HL-60/S4 treated with retinoic acid at 250 ng/mL for 4 days and 3 days (cell line): Measurements from ENCODE around the gene KLHL13.
"Not testable (repeated sequence)": the region's sequence is repeated elsewhere in the genome, so short reads cannot be mapped to it uniquely, and the experiment has no call there.

Experiments
- in situ Hi-C: fragments of 300-500 bp; cut with MboI; formaldehyde crosslinking; loops from 2 replicates; pipeline ENCODE4 v1.7.0; 2022; ENCODE audit warnings: low sequenced_read_pairs

KLHL13 gene

DNA sequence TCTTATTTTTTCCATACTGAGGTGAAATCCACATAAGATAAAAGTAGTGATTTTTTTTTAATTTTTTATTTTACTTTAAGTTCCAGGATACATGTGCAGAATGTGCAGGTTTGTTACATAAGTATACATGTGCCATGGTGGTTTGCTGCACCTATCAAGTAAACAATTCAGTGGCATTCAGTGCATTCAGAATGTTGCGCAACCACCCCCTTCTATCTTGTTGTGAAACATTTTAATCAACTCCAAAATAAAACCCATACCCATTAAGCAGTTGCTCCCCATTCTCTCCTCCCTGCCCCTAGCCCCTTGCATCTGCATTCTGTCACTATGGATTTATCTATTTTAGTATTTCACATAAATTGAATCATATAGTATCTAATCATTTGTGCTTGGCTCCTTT lies 121.2 kb downstream of the KLHL13 start:
- in situ Hi-C loops = no loop called here

DNA sequence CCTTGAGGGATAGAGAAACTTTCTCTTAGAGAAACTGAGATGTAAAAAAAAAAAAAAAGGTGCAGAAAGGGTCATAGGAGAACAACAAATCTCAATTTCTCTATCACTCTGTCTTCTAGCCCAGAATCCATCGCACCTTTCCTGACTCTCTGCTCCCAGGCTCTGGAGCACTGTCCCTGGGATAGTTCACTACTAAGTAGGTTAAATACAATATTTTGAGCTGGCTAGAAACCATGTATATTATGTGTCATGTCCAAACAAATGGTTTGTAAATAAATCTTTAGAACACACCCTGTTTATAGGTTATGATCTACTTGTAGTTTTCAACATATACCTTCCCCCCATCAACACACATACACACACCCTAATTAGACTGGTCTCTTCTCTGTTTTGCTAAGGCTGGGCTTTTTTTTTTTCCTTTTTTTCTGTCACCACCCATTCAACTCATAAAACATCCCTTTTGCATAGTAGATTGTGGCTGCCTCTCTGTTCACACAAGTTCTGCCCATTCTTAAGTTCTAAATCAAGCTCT lies 124.4 kb downstream of the KLHL13 start:
- in situ Hi-C loops = no loop called here

DNA sequence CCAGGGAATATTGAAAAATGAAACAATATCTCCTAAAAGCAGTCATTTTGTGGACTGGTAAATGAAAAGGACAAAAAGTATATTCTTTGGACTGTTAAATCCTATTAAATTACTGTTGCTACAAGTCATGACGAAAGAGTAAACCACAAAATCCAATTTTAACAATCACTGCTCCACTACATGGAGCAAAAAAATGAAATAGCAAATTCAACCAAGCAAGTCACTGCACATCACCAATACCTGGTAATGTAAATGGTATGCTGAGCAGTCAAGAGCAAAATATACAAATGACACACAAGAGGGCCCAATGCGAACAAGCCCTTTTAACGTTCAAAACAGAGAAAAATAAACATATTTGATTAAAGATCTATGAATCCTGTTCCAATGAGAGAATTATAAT lies 126.2 kb downstream of the KLHL13 start:
- in situ Hi-C loops = no loop called here

DNA sequence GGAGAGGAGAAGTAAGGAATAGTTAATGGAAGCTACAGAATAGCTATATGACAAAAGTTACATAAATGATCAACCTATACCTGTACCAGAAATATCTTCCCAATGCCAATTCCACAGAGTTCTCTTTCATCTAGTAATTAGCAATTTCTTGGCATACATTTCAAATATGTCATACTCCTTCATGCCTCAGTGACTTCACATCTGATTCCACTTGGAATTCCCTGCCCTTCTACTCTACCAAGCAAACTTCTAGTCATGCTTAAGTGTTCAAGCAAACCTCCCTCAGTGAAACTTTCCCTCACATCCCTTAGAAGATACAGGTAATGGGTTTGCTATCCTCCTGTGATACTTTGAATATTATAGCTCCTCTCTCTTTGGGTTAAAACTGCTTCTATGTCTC lies 127.1 kb downstream of the KLHL13 start:
- in situ Hi-C loops = no loop called here

DNA sequence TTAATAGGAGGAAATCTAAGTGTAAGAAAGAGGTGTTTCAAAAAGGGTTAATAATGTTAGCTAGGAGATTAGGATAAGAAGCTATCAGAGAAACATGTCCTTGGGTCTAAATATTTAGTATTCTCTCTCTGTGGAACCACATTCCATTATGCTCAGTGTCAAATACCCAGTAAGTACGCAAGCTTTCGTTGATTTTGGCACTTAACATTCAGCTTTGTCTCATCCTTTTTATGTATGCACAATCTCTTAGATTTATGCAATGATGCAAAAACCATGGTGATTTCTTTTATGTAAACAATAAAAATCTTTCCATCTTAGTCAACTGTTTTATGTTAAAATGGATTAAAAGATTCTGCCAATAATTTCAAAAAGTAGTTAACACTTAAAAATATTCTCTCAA lies 129.2 kb downstream of the KLHL13 start:
- in situ Hi-C loops = no loop called here

DNA sequence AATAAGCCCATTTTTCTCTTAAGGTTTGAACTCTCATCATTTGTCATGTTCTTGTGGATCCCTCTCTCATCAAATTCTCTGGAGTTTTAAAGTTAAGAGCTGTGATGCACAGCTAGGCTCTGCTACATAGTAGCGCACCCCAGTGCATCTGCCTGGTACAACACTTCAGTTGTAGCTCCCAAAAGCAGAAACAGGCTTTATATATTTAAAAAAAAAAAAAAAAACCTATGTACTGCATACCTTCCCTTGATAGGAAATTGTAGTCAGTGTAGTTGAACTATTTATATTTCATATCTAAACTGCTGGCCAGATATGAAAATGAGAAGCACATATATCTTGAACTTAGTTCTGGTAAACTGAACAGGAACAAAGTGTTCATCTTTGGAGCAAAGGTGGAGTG lies 131.4 kb downstream of the KLHL13 start:
- in situ Hi-C loops = no loop called here

DNA sequence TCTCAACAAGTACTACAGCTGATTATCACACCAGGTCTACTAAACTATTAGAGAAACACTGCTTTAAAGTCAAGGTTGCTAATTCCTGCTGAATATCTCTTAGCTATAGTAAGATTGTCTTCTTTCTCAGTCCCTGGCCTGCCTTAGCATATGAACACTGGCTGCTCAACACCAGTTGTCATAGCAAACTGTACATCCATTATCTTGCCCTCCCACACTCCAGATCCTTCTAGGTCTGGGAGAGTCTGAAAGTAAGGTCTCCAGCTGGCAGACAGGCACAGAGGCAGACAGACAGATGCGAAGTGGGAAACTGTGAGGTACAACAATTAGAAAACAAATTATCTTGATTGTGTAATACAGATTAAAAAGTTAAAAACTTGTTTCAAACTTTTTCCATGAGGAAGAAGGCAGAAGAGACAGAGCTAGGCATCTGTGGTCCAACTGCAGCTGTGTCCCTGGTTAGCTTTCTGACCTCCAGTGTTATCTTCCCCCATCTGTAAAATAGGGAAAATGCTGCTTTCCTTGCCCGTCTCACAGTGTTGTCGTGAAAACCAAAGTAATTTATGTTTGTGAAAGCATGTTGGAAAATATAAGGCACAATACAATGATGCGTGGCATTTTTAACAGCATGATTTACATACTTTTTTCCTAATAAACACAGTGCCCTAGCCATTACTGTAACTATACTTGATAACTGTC lies 133.8 kb downstream of the KLHL13 start:
- in situ Hi-C loops = no loop called here

DNA sequence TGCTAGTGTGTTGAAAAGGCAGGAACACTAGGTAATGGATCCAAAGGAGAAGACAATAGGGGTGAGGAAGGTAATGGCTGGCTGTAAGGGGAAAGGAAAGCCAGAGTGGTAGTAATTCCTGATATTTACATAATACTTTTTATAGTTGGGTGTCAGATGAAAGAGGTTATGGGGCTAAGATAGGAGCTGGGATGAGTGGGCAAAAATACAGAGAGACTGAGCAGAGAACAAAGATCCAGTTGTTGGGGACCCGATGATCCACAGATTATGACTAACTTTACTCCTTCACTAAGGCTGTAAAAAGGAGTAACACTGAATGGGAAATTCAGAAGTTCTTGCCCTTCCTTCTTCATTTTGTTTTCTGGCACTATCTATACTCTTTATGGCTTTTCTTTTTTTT lies 138.2 kb downstream of the KLHL13 start:
- in situ Hi-C loops = no loop called here

DNA sequence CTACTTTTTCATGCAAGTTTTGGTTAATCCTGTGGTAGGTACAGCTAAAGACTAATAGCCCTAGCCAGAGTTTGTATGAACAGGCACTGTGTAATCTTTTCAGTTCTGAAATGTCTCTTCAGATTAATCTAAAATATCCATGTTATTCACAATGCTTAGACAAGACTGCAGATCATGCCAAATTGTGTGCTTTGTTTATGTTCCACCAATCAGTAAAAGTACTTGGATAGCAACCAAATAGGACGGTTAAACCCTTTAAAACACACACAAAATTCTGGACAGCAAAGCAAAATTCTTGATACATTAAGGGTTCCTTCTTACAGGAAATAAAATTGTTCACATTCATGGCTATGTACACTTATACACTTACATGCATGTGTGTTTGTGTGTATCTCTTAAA lies 139.1 kb downstream of the KLHL13 start:
- in situ Hi-C loops = no loop called here

DNA sequence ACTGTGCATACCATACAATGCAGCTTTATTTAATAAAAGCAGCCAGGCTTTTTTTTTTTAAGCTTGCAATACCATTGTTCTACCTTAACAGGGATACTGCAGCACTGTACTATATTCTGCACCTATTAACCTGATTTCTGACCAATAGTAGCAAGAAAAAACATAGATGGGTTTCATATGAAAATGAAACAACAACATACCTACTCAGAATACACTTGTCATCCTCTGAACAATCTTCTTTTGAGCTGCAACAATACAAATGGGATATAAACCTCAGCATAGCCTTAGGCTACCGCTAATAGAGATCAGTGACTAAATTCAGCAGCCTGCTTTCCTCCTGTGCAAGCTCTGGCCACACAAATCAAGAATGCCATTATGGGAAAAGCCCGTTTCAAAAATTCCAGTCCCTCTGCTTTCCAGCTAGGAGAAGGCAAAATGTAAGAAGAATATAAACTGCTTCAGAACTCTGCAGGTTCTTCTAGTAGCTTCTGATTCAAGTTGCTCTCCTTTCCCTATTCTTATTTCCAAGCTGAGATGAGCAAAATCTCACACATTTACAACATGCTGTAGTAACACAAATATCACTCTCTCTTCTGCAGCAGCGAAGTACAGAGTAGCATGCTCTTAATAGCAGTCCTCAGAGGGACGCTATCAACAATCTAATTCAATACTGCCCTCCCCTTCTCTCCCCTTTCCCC lies 143.4 kb downstream of the KLHL13 start:
- in situ Hi-C loops = no loop called here

DNA sequence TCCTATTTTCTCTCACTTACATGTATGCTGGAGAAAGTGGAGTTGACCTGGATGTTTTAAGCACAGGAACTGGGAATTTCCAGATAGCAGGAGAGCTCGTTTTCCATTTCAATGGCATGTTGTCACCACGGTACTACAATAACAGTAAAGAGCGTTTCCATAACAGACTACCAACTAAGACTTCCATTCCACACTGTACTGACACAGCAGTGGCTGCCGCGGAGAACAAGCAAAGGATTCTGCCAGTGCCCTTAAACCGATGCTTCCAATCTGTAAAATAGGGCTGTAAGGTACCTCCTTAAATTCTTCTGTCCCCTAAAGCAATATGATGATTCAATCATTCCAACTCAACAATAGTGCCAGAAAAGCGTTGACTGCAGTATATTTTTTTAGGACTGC lies 143.9 kb downstream of the KLHL13 start:
- in situ Hi-C loops = no loop called here

DNA sequence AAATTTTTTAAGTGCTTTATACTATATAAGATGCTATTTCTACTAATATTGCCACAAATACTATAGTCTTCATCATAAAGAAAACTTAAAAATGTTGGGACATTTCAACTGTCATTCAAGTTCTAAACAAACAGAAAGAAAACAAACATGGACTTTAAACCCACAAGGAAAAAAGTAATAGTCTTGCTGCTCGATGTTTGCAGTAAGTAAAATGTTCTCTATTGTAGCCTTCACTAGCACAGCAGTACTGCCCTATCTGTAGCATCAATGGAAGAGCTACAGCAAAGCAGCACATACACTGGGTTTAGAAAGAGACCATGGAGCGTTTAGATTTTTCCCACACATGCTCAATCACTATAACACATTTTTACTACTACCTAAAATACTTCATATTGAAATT lies 146.8 kb downstream of the KLHL13 start:
- in situ Hi-C loops = no loop called here

DNA sequence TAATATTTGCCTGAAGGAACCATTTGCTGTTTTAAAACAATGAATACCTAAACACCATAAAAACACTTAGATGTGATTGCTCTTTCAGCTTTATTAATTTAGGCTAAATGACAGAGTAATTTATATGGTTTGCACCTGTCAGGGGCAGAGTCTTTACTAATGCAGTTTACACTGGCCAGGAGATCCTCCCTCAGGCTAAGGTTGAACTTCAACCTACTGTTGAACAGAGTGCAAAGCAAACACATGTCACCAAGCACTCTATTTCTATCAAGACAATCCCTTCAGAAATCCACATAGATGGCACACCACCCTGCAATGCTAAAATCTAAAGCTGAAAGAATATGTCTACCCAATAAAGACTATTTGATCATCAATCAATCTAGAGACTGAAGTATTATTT lies 147.3 kb downstream of the KLHL13 start:
- in situ Hi-C loops = no loop called here

DNA sequence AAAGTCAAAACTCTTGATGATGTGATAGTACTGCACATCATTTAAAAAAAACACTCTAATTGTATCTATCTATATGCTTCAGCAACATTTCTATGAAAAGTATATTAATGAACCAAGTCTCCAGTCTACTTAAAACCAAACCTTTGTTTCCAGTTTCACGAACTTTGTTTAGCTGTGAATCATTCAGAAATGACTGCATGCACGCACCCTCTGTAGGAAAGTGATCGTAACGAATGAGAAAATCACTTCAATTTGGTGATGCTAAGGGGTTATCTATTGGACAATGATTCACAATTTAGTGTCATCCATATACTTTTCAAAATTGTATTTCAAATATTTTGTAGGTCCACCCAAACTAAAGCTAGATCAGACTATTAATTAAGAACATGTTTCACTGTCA lies 157.6 kb downstream of the KLHL13 start:
- in situ Hi-C loops = no loop called here

DNA sequence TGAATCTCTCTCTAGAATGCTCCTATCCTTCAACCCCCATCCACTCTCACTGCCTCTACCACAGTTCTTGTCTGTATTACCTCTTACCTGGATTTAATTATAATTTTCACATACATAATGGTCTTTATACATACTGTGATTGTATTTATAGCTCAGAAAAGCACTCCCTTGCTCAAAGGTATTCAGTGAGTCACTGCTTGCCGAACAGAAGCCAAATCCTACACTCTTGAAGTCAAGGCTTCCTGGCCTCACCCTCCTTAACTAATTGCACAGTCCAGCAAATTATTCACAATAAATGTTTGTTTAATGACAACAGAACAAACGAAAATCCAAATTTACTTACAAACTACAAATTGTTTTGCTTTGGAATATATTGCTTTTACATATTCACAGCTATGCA lies 159.5 kb downstream of the KLHL13 start:
- in situ Hi-C loops = no loop called here

DNA sequence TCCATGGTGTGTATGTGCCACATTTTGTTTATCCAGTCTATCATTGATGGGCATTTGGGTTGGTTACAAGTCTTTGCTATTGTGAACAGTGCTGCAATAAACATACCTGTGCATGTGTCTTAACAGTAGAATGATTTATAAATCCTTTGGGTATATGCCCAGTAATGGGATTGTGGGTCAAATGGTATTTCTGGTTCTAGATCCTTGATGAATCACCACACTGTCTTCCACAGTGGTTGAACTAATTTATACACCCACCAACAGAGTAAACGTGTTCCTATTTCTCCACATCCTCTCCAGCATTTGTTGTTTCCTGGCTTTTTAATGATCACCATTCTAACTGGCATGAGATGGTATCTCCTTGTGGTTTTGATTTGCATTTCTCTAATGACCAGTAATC lies 177.3 kb downstream of the KLHL13 start:
- in situ Hi-C loops = not testable (repeated sequence)

DNA sequence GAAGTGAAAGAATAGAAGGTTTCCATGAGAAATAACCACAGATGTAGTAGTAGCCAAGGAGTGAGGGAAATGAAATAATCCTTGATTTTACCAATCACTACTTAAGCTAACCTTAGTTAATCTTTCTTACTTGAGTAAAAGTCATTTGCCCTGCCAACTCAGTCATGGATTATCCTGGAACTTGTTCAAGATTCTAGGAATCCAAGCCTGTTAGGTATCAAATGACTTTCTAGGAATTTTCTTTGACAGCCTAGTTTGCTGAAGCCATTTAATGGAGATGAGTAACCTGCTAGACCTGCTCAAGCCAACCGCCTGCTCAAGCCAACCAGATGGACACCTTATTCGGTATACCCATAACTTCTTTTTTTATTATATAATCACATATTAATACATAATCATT lies 180.5 kb downstream of the KLHL13 start:
- in situ Hi-C loops = no loop called here

DNA sequence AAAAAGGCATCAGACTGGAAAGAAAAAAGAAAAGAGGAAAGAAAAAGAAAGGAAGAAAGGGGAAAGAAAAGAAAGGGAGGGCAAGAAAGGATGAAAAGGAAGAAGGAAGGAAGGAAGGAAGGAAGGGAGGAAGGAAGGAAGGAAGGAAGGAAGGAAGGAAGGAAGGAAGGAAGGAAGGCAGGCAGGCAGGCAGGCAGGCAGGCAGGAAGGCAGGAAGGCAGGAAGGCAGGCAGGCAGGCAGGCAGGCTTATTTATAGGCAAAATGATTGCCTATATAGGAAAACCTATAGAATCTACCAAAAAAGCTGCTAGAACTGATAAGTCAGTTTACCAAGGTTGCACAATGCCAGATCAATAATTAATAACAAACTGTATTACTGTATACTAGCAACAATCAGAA lies 186.5 kb downstream of the KLHL13 start:
- in situ Hi-C loops = not testable (repeated sequence)

DNA sequence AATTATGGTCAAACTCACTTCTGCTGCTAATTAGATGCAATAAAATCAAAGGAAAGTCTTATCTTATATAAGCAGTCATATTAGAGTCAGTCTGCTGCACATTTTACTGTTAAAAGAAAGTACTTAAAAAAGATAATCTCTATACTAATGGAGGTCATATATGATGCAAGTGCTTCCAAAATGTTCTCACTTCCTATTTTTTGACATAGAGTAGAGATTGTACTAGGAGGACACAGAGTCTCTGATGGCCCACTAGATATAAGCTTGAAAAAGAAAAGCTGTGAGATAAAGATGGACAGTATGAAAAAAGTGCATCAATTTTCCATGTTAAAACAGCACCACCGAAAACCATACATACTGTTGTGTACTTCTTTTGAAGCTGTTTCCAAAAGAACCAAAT lies 196.9 kb downstream of the KLHL13 start:
- in situ Hi-C loops = no loop called here

DNA sequence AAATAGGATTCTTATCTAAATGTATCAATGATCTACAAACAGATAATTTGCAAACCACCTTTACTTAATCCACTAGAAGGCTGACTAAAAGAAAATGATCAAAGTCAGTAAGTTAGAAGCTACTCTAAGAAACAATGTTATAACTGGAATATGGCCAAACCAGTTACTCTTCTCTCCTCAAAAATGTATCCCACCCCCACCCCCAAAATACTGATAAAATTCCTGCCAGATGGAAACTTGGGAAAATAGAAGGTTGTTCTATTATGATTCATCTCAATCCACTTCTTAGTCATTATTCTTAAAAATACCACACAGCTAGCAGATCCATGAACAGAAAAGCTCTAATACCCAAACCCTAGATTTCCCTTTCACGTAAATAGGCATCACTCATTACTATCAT lies 206.4 kb downstream of the KLHL13 start:
- in situ Hi-C loops = no loop called here

DNA sequence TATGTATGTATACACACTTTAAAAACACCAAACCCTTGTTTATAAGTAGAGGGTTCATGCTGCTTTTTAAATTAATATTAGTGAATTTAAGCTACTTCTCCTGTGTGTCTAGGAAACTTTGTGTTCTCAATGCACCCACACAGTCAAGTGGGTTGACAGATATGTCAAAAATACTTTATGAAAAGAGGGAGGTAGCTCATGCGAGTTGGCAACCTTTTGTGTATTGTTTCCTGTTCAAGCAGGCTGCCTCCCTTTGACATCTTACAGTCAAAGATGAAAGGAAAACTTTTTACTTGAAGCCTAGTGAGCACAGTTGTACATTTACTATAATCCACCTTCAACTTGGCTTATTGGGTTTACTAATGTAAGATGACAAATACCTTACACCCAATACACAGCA lies 218.4 kb downstream of the KLHL13 start:
- in situ Hi-C loops = no loop called here

DNA sequence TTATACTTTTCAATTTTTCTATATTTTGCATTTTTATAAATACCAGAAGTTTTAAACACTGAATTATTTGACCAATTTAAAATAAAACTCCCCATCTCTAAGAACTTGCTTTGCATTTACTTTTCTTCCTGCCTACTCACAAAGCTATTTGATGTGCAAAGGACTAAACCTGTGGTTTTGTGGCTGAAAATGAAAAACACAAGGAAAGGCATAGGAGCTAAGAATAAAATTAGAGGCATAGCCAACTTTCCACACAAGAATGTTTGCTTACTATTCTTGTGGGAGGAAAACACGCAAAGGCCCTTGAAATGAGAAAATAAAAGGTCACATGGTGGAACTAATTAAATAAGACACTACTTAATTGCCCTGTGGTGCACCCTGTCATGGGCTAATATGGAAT lies 221.2 kb downstream of the KLHL13 start:
- in situ Hi-C loops = no loop called here

DNA sequence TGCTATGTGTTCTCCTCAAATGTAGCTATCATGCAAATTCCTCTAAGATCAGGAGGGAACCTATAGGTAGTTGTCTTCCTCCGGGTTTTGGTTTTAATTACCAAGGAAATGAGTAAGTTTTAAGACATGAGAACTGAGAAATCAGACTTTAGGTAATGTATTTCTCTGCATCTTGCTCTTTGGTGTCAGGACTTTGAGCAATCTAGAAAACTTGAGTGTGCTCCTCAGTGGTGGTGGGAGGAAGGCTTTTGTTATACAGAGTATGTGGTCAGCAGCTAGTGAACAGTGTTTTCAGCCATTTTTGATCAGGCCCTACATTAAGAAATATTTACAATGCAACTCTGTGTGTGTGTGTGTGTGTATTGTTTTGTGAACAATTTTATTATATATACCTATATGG lies 224.1 kb downstream of the KLHL13 start:
- in situ Hi-C loops = no loop called here
